HG03103 (cell line): Measurements from ENCODE around the gene SERPINB1.
"Not testable (repeated sequence)": the region's sequence is repeated elsewhere in the genome, so short reads cannot be mapped to it uniquely, and the experiment has no call there.

ENCODE experiments used
- ATAC-seq: cut with Tn5 transposase; IDR thresholded peaks from one replicate; pipeline ENCODE4 v1.9.1; 2021; ENCODE audit warnings: low read depth; ENCODE audit not compliant: unreplicated experiment

SERPINB1 gene

DNA sequence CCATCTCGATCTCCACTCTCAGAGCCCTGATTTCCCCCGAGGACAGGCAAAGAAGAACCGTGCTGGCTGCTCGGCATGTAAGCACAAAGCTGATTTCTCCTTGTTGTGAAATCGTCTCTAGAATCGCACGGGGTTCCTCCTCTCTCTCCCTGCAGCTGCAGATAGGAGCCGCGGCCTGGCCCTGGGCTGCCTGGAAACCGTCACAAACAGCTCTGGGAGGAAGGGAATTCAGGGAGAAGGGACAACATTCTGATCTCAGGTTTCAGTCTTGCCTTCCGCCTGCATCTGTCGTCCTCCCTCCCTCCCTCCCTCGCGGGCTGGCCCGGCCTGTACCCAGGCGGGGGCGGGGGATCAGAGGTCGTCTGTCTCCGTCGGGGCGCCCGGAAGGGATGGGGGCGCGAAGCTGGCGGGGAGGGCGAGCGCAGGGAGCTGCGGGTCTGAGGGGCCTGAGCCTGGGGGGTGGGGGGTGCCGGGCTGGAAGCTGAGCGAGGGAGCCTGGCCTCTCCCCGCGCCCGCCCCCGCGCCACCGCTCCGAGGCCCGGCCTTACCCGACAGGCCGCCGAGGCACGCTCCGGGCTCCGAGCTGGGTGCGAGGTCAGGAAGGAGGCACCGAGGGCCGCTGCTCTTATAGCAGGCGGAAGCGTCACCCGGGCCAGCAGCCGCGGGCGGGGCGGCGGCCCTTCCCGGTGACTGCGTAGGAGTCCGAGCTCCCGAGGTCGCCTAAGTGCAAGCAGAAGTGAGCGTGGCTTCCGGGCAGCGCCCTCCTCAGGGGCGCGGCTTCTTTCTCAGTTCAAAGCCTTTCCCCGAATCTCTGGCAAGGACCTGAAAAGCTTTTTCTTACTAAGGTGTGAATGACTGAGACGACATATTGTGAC lies at the start of gene SERPINB1:
TSS of gene SERPINB1 (minus strand) at position 600 of the 875 bp plus-strand sequence. CDS start 1,277 bp downstream, outside the sequence.
- ATAC-seq = no peak

- ATAC-seq = no peak
These were observed 49.5 kb upstream of the SERPINB1 start for GRCh38 chr6:2890976-2891767.

- ATAC-seq = no peak
These were observed 44.5 kb upstream of the SERPINB1 start for GRCh38 chr6:2885967-2886735.

DNA sequence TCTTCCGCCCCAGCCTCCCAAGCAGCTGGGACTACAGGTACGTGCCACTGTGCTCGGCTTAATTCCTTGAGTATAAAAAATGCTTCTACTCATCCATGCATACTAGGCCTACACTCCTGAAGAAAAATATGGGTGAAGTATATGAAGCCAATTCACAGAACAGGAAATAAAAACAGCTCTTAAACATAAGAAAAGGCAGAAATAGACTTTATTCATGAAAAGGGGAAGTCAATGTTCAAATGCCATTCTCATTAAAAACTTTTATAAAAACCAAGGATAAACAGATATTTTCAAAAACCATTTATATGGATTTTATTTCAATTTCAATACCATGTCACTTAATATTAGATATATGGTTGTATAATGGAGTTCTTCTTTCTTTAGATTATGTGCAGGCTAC lies 43.1 kb upstream of the SERPINB1 start:
- ATAC-seq = no peak

DNA sequence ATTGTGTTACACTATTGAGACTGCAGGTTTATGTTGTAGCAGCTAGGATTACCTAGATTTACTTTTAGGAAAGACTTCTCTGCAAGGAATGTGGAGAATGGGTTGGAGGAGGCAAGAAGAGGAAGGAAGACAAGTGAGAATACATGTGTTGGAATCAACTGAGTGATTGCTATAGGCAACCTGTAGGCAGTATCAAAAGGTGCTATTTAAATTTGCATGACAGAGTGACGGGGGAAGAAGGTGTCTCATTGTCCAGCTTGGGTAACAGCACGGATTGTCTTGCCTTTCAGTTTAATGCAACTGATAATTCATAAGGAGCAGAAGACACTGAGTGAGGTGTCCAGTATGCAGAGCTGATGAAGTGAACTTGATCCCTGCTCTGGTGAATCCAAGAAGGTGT lies 42.0 kb upstream of the SERPINB1 start:
- ATAC-seq = no peak

DNA sequence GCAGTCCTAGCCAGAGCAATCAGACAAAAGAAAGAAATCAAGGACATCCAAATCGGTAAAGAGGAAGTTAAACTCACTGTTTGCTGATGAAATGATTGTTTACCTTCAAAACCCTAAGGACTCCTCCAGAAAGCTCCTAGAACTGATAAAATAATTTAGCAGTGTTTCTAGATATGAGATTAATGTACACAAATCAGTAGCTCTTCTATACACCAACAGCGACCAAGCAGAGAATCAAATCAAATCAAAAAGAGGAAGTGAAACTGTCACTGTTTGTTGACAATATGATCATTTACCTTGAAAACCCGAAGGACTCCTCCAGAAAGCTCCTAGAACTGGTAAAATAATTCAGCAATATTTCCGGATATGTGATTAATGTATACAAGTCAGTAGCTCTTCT lies 39.8 kb upstream of the SERPINB1 start:
- no peak for ATAC-seq

GRCh38 chr6:2880156-2880555 lies 38.5 kb upstream of the SERPINB1 start:
- not testable (repeated sequence) for ATAC-seq

- no peak for ATAC-seq
These were observed 36.3 kb upstream of the SERPINB1 start for GRCh38 chr6:2877960-2878359.

GRCh38 chr6:2877057-2877882 lies 35.6 kb upstream of the SERPINB1 start:
- no peak for ATAC-seq

- ATAC-seq = no peak
These were observed 34.8 kb upstream of the SERPINB1 start for GRCh38 chr6:2876210-2877056.

DNA sequence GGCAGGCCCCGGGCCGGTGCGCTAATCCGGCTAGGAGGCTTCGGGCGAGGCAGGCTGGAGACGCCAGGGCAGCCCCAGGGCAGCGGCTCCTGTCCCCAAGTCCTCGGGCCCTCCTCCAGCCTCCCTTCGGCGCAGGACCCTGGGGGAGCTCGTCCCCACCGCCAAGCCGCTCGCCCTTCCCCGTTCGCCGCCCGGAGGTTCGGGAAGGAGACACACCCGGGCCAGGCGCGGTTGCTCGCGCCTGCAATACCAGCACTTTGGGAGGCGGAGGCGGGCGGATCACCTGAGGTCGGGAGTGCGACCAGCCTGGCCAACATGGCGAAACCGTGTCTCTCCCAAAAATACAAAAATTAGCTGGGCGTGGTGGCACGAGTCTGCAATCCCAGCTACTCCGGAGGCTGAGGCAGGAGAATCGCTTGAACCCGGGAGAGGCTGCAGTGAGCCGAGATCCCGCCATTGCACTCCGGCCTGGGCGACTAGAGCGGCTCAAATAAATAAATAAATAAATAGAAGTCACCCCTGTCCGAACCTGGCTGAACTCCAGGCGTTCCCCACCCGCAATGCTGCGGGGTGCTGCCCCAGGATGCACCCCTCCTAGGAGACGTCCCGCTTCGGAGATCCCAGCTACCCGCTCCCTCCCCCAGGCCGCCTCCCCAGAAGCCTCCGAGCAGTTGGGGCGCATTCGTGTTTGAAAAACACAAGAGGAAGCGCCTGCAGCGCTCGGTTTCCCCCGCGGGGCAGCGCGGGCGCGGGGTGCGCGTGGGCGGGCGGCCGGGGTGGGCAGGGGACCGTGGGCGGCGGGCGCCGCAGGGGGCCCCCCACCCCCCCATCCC lies 33.9 kb upstream of the SERPINB1 start:
- no peak for ATAC-seq

DNA sequence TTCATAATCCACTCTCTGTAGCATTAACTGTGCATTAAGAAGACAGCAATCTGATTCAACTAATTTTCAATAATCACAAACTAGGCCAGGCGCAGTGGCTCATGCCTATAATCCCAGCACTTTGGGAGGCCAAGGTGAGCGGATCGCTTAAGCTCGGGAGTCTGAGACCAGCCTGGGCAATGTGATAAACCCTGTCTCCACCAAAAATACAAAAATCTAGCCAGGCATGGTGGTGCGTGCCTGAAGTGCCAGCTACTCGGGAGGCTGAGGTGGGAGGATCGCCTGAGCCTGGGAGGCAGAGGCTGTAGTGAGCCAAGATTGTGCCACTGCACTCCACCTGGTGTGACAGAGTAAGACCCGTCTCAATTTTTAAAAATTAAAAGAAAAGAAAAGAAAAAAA lies 32.0 kb upstream of the SERPINB1 start:
- no peak for ATAC-seq

- no peak for ATAC-seq
These were observed 31.0 kb upstream of the SERPINB1 start for GRCh38 chr6:2872423-2873358.

DNA sequence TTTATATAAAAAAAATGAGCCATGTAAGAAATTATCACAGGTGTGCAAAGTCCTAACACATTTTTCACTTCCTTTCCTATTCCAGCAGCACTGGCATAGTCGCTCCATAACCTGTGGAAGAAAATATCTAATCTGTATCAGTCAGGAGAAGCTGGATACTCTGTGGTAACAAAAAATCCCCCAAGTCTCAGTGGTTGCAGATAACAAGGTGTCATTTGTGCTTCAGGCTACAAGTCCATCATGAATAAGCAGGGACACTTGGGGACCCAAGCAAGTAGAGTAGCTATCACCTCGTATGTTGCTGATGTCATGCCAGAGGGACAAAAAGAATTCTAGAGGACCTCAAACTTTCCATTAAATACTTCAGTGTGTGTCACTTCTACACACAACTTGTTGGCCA lies 30.3 kb upstream of the SERPINB1 start:
- no peak for ATAC-seq

DNA sequence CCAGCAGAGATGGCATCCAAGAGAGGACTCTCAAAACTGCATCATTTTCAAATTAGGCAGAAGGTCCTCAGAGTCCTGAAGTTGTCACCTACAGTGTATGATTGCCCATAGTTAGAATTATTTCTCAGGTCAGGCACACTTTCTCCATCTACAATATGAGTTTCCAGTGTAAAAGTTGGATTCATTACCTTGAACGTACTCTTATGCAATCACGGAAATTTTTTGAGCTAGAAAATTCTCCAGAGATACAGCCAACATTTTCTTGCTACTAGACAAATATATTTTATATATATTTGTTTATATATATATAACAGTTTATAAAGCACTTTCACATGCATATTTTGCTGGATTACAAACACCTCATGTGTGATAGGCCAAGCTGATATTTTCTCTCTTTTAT lies 29.4 kb upstream of the SERPINB1 start:
- no peak for ATAC-seq

DNA sequence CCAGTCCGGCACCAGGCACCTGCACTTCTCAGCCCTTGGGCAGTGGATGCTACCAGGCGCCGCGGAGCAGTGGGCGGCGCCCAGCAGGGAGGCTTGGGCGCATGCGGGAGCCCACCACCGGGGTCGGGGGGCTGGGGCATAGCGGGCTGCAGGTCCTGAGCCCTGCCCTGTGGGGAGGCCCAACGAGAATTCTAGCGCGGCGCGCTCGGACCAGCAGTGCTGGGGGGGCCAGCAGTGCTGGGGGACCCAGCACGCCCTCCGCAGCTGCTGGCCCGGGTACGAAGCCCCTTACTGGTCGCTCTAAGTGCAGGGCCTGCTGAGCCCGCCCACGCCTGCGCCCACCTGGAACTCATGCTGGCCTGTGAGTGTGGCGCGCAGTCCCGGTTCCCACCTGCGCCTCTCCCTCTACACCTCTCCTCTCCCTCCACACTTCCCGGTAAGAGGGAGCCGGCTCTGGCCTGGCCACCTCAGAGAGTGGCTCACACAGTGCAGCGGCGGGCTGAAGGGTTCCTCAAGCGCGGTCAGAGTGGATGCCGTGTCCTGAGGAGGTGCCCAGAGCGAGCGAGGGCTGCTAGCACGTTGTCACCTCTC lies 28.5 kb upstream of the SERPINB1 start:
- no peak for ATAC-seq

GRCh38 chr6:2868637-2869036 lies 27.0 kb upstream of the SERPINB1 start:
- ATAC-seq = no peak
